GM12878 (cell line): ENCODE measurements around the gene LRRN4CL. TPM values are rescaled to one million over a fixed set of nuclear protein-coding genes. Genes with fewer than 3 reads are reported as not detected.

ENCODE experiments used
- BCL3 ChIP-seq: IDR thresholded peaks from 2 replicates; pipeline ENCODE4 v1.6.1; 2011; ENCODE audit warnings: borderline replicate concordance, low read depth, mild to moderate bottlenecking, moderate library complexity, low read length; ENCODE audit not compliant: insufficient read depth, poor library complexity, severe bottlenecking
- BHLHE40 ChIP-seq, 2 experiments: fragments of 450-650 bp in 1 of 2; IDR thresholded peaks; 2 replicates each; pipeline ENCODE4 v1.6.1; 2011 to 2017; ENCODE audit warnings: low read depth in 2 of 2, borderline replicate concordance in 1 of 2, improper control_type of control experiment in 1 of 2, low read length in 1 of 2, mild to moderate bottlenecking in 1 of 2
- FOXK2 ChIP-seq: fragments of 450-650 bp; IDR thresholded peaks from 2 replicates; pipeline ENCODE4 v1.6.1; 2017; ENCODE audit warnings: mild to moderate bottlenecking, moderate library complexity
- FOXM1 ChIP-seq: IDR thresholded peaks from 2 replicates; pipeline ENCODE4 v1.6.1; 2012; ENCODE audit warnings: low read depth, mild to moderate bottlenecking, inconsistent platforms, low read length, moderate library complexity
- HSF1 ChIP-seq: fragments of 150-350 bp; IDR thresholded peaks from 2 replicates; pipeline ENCODE4 v1.6.1; 2014; ENCODE audit warnings: mild to moderate bottlenecking, low read depth, low read length
- SMAD5 ChIP-seq: IDR thresholded peaks from 2 replicates; pipeline ENCODE4 v1.6.1; 2016; ENCODE audit warnings: antibody characterized with exemption, low read depth
- SPI1 ChIP-seq: IDR thresholded peaks from 2 replicates; pipeline ENCODE4 v1.6.1; 2011; ENCODE audit warnings: low read depth, mild to moderate bottlenecking, low read length, moderate library complexity, borderline replicate concordance; ENCODE audit not compliant: insufficient read depth
- ZBED1 ChIP-seq: IDR thresholded peaks from 2 replicates; pipeline ENCODE4 v1.6.1; 2016; ENCODE audit warnings: borderline replicate concordance
- ZNF687 ChIP-seq: fragments of 450-650 bp; IDR thresholded peaks from 2 replicates; pipeline ENCODE4 v1.6.1; 2017; ENCODE audit warnings: mild to moderate bottlenecking, moderate library complexity
- polyA plus RNA-seq, 11 experiments: library from polyadenylated mRNA; depleted of rRNA in 4 of 11; unstranded in 6 of 11; stranded (reverse) in 5 of 11; fragments of >200 nt; fragmentation: Nextera tagmentation in 4 of 11; fragmentation: Illumina TruSeq in 1 of 11; extraction: Ambion mirVana in 4 of 11; extraction: Trizol in 1 of 11; gene quantifications; 1 replicate in 1 of 11; 2 replicates in 10 of 11; pipeline versions ENCODE4 v1.2.1 to v1.2.3, GENCODE V29; 2011 to 2016; ENCODE audit warnings: inconsistent platforms in 2 of 11, missing spikeins in 2 of 11, low read depth in 1 of 11
- total RNA-seq, 4 experiments: library from RNA; depleted of rRNA in 3 of 4; stranded (reverse); fragments of >200 nt in 3 of 4; fragmentation: Illumina TruSeq in 1 of 4; extraction: Trizol in 1 of 4; gene quantifications; 2 replicates each; pipeline versions ENCODE4 v1.2.1 to v1.2.3, GENCODE V29; 2013 to 2021
- TF ChIP-seq, protein P1 (sequence below): fragments of 450-650 bp; IDR thresholded peaks from 2 replicates; pipeline ENCODE4 v1.6.1; 2016; ENCODE audit warnings: mild to moderate bottlenecking, moderate library complexity, borderline replicate concordance
- TF ChIP-seq, protein P2 (sequence below): IDR thresholded peaks from 2 replicates; pipeline ENCODE4 v1.6.1; 2012; ENCODE audit warnings: mild to moderate bottlenecking, low read depth, low read length

LRRN4CL gene
- total and polyA plus RNA-seq, 10 of the 15 experiments (the other 5 are each of a cell fraction or from before 2014, with no cell fraction given), result 0.01 to 0.06 TPM; not detected in 8

- TF ChIP-seq ZNF687, result no peak; the same call in none of the 2 replicates
- TF ChIP-seq FOXK2, result no peak
- no peak for TF ChIP-seq HSF1
- no peak for TF ChIP-seq FOXM1
- TF ChIP-seq BHLHE40 (IDR thresholded peaks at IDR 0.05; ENCODE audit: borderline replicate concordance in 1 of 2, low read depth in 2 of 2, low read length in 1 of 2), result peak; percentile 83 to 97
- TF ChIP-seq SPI1, result peak; percentile 67
- TF ChIP-seq, protein P1, sequence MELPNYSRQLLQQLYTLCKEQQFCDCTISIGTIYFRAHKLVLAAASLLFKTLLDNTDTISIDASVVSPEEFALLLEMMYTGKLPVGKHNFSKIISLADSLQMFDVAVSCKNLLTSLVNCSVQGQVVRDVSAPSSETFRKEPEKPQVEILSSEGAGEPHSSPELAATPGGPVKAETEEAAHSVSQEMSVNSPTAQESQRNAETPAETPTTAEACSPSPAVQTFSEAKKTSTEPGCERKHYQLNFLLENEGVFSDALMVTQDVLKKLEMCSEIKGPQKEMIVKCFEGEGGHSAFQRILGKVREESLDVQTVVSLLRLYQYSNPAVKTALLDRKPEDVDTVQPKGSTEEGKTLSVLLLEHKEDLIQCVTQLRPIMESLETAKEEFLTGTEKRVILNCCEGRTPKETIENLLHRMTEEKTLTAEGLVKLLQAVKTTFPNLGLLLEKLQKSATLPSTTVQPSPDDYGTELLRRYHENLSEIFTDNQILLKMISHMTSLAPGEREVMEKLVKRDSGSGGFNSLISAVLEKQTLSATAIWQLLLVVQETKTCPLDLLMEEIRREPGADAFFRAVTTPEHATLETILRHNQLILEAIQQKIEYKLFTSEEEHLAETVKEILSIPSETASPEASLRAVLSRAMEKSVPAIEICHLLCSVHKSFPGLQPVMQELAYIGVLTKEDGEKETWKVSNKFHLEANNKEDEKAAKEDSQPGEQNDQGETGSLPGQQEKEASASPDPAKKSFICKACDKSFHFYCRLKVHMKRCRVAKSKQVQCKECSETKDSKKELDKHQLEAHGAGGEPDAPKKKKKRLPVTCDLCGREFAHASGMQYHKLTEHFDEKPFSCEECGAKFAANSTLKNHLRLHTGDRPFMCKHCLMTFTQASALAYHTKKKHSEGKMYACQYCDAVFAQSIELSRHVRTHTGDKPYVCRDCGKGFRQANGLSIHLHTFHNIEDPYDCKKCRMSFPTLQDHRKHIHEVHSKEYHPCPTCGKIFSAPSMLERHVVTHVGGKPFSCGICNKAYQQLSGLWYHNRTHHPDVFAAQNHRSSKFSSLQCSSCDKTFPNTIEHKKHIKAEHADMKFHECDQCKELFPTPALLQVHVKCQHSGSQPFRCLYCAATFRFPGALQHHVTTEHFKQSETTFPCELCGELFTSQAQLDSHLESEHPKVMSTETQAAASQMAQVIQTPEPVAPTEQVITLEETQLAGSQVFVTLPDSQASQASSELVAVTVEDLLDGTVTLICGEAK, result no peak
- TF ChIP-seq BCL3, result peak; percentile 29
- TF ChIP-seq, protein P2, sequence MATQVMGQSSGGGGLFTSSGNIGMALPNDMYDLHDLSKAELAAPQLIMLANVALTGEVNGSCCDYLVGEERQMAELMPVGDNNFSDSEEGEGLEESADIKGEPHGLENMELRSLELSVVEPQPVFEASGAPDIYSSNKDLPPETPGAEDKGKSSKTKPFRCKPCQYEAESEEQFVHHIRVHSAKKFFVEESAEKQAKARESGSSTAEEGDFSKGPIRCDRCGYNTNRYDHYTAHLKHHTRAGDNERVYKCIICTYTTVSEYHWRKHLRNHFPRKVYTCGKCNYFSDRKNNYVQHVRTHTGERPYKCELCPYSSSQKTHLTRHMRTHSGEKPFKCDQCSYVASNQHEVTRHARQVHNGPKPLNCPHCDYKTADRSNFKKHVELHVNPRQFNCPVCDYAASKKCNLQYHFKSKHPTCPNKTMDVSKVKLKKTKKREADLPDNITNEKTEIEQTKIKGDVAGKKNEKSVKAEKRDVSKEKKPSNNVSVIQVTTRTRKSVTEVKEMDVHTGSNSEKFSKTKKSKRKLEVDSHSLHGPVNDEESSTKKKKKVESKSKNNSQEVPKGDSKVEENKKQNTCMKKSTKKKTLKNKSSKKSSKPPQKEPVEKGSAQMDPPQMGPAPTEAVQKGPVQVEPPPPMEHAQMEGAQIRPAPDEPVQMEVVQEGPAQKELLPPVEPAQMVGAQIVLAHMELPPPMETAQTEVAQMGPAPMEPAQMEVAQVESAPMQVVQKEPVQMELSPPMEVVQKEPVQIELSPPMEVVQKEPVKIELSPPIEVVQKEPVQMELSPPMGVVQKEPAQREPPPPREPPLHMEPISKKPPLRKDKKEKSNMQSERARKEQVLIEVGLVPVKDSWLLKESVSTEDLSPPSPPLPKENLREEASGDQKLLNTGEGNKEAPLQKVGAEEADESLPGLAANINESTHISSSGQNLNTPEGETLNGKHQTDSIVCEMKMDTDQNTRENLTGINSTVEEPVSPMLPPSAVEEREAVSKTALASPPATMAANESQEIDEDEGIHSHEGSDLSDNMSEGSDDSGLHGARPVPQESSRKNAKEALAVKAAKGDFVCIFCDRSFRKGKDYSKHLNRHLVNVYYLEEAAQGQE, result no peak
- peak; percentile 72; the same call in 1 of the 2 replicates for TF ChIP-seq SMAD5
- TF ChIP-seq ZBED1, result no peak; the same call in 1 of the 2 replicates
Observed at GRCh38 chr11:62727165-62727871, 38.0 kb upstream of the LRRN4CL start, which contains the start of gene HNRNPUL2 (continued).
